Measurements from ENCODE around the gene HNMT.

DNA sequence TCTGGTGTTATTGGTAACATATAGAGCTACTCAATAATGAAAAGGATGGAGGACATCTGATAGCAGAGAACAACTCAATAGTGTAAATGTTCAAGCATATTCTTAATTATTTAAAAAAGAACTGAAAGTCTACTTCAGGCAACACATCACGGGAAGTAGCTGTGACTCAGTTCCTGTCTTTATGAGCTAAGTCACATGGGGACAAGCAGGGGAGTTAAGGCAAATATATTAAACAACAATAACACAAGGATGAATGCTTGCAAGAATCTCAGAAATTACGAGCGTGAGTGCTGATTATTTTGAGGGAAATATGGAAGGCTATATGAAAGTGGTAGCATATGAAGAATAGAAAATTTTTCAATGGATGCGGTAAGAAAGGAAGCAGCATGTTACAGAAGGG, 4.0 kb upstream of the HNMT start:
- TF ChIP-seq, protein P1, sequence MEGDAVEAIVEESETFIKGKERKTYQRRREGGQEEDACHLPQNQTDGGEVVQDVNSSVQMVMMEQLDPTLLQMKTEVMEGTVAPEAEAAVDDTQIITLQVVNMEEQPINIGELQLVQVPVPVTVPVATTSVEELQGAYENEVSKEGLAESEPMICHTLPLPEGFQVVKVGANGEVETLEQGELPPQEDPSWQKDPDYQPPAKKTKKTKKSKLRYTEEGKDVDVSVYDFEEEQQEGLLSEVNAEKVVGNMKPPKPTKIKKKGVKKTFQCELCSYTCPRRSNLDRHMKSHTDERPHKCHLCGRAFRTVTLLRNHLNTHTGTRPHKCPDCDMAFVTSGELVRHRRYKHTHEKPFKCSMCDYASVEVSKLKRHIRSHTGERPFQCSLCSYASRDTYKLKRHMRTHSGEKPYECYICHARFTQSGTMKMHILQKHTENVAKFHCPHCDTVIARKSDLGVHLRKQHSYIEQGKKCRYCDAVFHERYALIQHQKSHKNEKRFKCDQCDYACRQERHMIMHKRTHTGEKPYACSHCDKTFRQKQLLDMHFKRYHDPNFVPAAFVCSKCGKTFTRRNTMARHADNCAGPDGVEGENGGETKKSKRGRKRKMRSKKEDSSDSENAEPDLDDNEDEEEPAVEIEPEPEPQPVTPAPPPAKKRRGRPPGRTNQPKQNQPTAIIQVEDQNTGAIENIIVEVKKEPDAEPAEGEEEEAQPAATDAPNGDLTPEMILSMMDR (IDR thresholded peaks at IDR 0.05): no peak
- TF ChIP-seq POLR2A (IDR thresholded peaks at IDR 0.05; ENCODE audit: low read depth): no peak
